NCI-H1694 treated with DMSO at 0.1 percent for 48 hours (cell line): ENCODE results near the gene SMKR1.
"Not testable (repeated sequence)": the region's sequence is repeated elsewhere in the genome, so short reads cannot be mapped to it uniquely, and the experiment has no call there.

ENCODE experiments used
- DNase-seq: peaks from one replicate; lab custom pipeline; 2025; lab: John Stamatoyannopoulos, UW

SMKR1 gene

DNA sequence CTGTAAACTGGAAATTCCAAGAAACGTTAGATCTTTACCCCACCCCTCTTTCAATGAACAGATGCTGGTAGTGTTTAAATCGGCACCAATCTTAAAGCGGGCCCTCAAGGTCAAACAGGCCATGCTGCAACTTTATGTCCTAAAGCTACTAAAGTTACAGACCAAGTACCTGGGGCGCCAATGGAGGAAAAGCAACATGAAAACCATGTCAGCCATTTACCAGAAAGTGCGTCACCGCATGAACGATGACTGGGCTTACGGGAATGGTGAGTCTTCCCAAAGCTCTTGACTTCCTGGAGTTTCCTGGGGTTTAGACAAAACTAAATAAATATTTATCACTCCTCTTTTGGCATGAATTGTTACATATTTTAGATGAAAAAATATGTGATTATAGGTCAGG is 19.6 kb upstream of the SMKR1 start:
- no peak for DNase-seq

DNA sequence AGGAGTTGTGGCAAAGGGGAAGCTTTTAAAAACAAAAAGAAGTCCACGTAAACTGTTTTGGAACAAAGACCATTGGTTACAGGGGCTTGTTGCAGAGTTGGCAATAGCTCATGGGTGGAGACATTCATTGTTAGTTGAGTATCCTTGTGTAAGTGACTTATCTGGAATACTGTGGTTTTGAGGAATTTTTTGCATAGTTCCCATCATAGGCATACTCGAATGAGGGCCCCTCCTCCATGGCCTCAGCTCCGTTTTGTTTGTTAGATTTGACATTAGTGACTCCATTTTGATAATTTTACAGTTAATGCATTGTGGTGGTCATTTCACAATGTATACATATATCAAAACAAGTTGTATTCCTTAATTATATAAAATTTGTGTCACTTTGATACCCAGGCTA is 12.8 kb upstream of the SMKR1 start:
- DNase-seq, result no peak

DNA sequence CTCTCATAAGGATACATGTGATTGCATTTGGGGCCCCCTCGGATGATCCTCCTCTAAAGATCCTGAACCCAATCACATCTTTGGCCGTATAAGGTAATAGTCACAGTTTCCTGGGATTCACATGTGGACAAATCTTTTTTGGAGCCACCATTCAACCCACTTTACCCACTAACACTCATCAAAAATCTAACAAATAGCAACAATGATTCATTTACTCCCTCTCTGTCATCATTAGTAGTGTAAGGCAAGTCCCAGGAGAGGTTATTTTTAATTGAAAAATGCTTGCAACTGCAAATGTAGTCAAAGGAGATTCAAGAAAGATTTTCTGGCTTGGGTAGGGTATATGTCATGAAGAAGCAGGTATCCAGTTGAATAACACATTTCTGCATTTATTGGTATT is 9.9 kb upstream of the SMKR1 start:
- DNase-seq, result no peak

DNA sequence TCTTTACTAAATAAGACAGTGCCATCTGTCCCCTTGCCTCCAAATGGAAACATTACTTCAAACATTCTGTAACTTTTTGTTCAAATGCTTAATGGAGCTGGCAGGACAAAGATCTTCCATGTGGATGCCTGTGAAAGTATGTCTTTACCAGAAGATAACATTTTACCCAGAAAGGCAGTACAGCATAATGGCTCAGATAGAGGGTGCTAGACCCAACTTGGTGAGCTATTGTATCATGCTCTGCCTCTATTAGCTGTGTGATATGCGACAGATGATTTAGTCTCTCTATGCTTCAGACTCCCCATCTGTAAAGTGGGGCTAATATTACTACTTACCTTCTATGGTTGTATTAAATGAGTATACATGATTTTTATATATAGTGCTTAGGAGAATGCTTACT is 8.8 kb upstream of the SMKR1 start:
- no peak for DNase-seq

DNA sequence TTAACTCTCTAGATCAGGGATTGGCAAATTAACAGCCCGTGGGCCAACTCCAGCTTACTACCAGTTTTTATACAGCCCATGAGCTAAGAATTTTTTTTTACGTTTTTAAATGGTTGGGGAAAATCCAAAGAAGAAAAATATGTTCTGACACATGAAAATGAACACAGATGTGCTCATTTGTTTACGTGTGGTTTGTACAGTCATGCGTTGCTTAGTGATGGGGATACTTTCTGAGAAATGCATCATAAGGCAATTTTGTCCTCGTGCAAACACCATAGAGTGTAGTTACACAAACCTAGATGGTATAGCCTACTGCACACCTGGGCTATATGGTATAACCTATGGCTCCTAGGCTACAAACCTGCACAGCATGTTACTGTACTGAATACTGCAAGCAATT is 8.3 kb upstream of the SMKR1 start:
- no peak for DNase-seq

DNA sequence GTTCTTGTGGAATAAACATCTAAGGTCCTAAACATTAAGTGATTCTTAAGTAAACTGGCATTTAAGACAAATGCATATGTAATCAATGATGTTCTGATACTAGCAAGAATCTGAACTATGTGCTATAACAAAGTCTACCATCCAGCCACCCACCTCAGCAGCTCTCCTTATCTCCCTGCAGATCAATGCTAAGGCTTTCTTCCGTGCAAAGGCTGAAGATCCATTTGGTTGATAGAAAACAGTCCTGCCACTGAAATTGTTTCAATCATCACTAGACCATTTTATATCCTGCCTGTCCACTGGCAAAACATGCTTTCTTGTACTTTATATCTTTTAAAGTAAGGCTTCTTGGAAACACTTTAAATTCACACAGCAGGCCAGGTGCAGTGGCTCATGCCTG is 6.3 kb upstream of the SMKR1 start:
- no peak for DNase-seq

DNA sequence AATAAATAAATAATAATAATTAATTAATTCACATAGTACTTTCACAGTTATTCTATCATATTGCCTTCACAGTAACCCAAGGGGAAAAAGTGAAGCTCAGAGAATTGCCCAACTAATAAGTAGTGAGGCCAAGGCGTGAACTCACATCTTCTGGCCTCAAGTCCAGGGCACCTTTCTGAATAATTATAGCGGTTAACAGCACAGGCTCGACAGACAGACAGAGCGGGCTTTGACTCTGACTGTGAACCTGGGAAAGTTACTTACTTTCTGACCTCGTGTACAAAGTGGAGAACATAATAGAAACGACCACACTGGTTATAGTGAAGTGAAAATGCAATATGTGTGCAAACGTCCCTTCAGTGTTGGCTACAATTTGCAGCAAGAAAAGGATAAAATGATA is 5.7 kb upstream of the SMKR1 start:
- no peak for DNase-seq

DNA sequence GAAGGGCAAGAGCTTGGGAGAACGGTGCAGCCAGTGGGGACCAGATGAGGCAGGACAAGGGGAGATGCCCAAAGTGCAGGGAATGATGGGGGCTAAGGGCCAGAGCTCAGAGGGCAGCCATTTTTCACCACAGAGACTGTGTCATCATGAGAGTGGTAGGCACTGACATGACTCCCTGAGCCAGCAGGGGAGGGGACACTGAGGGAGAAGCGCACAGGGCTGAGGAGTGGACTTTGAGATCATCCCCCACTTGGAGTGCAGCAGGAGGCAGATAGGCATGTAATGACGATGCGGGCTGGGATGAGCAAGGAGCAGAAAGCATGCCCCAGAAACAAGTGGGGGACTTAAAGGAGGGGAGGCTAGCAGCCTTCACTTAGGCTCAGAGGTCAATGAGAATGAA is 5.2 kb upstream of the SMKR1 start:
- DNase-seq, result no peak

DNA sequence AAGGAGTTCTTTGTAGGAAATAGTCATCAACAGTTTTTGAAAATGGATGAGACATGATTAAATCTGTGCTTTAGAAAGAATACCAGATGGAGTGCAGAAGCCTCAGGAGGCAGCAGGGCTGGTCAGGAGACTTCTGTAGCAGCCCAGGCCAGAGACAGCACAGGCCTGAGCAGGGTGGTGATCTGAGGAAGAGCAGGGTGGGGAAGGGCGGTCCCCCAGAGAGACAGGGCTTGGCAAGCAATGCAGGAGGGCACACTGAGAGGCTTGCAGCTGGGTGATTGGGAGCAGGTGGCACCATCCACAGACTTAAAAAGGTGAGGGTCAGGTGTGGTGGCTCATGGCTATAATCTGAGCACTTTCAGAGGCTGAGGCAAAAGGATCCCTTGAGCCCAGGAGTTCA is 4.3 kb upstream of the SMKR1 start:
- DNase-seq, result no peak

DNA sequence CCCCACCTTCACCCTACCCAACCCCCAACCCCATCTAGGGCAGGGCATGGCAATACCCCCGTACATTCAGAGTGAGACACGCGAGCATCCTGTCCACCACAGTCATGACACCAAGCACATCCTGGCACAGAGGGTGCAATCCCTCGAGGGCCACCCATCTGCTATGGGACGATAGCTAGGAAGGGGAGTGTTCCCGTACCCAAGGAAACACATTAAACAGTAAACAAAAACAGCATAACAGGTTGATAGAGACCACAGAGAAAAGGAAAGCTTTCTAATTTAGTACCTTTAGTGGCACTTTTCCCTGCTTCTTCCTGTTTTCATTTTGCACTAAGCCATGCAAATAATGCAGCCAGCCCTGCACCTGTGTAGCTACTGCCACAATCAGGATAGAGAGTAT is 2.3 kb upstream of the SMKR1 start:
- no peak for DNase-seq

DNA sequence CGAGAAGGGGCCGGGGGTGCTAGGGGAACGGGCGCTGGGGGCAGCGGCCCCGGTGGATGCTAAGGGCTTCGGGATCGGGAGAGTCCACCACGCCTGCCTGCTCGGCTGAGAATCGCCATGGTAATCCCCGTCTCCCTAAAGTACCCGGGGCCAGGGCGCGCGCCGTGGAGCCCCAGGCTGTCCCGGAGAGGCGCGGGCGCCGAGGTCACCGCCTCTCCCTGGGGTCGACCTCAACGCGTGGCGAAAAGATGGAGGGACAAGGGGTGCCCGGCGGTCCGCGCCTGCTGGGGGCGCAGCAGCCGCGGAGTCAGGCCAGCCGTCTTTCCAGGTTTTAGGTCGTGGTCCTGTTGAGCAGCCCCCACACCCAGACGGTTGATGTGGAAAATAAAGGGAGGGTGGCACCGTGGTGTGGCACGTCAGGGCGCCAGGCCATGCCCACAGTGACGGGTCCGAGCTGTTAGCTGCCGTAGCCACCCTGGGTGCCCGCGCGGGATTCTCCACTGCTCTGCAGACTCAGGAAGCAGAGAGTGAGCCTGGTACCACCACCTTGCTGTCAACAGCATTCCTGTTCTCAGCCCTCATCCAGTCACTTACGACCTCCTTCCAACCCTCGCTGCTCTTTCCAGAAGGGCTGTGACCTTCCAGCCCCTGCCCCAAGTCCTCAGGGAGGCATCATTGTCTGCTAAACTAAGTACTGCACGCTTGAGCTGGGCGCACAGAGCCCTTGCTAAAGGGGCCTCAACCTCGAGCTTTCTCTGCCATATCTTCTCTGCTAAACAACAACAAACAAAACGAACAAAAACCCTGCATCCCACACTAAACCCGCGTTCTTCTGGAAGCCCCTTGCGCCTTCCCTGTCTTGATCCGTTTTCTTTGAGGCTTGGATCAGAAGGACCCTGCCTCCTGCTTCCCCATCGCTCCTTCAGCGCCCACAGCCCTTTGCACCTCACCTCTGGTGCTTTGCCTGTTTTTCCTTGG is 666 bp downstream of the SMKR1 start:
- DNase-seq, result no peak

DNA sequence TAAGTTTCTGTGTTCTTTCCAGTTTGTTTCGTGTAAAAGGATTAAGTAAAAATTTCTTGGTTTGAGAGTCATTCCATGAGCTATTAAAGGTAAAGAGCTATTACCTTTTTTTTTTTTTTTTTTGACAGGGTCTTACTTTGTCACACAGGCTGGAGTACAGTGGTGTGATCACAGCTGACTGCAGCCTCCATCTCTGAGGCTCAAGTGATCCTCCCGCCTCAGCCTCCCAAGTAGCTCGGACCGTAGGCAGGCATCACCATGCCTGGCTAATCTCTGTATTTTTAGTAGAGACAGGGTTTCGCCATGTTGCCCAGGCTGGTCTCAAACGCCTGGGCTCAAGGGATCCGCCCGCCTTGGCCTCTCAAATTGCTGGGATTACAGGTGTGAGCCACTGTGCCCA is 1.4 kb downstream of the SMKR1 start:
- no peak for DNase-seq

DNA sequence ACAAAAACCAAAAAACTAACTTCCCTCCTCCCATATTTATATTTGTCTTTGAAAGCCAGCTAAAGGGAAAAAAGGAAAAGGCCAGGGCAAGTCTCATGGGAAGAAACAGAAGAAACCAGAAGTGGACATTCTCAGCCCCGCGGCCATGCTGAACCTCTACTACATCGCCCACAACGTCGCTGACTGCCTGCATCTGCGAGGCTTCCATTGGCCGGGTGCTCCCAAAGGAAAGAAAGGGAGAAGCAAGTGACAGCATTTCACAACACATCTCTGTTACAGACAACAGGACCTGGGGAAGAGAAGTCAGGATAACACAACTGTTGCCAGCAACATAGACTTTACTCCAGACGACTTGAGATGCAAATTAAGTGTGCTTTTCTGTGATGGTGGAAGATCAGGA is 9.9 kb downstream of the SMKR1 start:
- no peak for DNase-seq

DNA sequence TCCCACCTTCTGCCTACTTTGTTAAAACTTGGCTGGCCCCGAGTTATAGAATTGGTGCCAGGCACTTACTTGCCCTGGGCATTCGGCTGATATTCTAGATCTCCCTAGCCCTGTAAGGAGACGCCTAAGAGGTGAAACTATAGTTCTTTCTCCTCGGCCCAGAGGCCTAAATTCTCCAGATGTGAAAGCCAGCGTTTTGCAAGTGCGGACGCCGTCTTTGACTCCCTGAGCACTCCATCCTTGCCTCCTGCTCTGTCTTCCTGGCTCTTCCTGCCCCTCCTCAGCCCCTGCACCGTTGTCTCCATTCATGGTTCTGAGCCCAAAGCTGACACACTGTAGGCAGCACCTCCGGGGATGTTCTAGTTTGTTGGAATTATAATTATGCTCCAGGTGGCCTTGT is 11.2 kb downstream of the SMKR1 start:
- DNase-seq, result no peak

DNA sequence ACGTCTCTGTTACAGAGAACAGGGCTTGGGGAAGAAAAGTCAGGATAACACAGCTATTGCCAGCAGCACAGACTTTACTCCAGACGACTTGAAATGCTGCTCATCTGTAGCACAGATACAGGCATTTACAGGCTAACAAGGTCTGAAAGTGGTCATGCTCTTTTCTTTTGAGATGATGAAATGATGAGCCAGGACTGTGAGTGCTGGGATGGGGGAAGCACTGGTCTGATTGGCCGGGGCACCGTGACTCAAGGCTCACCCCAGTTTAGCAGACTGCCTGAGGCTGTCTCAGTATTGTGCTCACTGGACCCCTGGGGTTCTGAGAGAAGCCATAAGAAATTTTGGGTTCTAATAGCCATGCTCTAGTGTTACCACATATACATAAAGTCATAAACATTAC is 12.4 kb downstream of the SMKR1 start:
- no peak for DNase-seq

DNA sequence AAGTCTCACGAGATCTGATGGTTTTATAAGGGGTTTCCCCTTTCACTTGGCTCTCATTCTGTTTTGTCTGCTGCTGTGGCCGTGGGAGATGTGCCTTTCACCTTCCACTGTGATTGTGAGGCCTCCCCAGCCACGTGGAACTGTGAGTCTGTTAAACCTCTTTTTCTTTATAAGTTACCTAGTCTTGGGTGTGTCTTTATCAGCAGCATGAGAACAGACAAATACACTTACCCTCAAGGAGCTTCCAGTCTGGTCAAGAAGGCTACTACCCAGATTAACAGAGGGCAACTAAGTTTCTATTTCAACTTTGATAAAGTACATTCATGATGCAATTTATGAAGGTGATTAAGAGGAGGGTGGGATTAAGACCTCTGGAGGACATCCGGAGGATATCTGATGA is 13.1 kb downstream of the SMKR1 start:
- DNase-seq, result no peak

DNA sequence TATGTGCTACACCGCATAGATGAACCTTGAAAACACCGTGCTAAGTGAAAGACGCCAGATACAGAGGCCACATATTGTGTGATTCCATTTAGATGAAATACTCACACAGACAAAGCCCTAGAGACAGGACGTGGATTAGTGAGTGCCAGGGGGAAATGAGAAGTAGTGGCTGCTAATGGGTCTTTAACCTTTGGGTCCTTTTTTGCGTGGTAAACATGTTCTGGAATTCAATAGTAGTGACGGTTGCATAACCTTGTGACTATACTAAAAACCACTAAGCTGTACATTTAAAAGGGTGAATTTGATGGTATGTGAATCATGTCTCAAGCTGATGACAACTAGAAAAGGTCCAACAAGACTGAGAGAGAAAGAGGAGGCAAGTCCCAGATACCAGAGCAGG is 15.6 kb downstream of the SMKR1 start:
- no peak for DNase-seq

DNA sequence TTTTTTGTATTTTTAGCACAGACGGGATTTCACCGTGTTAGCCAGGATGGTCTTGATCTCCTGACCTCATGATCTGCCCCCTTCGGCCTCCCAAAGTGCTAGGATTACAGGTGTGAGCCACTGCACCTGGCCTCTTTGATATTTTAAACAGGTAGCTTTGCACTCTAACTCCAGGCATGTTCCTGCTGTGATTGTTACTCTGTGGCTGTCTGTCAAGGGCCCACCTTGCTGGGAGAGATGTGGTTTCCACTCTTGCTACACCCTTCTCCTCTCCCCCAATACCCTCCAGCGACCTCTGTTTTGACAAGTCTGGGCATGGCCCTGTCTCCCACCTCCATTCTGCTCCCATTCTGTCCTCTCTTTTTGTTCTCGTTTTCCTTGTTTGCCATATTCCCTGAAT is 17.1 kb downstream of the SMKR1 start:
- DNase-seq, result no peak

DNA sequence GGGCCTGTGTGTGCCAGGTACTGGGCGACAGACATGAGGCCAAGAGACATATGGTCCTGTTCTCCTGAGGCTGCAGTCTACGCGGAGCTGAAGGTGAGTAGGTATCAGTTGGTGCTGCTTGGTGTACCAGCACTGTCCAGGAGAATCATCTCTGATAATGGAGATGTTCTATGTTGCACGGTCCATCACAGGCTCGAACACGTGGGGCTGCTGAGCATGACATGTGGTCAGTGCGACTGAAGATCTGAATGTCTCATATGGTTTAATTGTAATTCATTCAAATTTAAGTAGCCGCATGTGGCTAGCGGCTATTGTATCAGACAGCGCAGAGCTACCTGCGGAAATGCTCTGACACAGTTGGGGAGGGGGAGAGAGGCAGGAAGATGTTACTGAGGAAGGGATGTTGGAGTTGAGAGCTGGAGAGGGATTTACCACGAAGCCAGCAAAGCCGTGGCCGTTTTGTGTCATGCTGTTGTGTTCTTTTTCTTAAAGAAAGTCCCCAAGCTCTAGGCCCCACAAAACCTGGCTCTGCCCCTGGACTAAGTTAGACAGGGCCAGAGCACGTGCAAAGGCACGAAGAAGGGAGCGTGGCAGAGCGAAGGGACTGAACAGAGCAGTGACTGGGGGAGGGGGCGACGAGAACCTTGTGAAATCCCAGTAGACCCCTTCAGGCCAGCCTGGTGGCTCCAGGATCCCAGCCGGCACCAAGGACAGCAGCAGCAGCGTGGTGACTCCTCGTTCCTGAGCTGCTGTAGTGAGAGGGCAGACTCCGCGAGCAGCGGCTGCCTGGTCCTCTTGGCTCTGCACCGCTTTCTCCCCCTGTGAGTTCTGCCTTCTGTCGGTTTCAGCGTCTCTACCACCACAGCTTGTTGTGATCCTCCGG is 20.0 kb downstream of the SMKR1 start:
- no peak for DNase-seq

DNA sequence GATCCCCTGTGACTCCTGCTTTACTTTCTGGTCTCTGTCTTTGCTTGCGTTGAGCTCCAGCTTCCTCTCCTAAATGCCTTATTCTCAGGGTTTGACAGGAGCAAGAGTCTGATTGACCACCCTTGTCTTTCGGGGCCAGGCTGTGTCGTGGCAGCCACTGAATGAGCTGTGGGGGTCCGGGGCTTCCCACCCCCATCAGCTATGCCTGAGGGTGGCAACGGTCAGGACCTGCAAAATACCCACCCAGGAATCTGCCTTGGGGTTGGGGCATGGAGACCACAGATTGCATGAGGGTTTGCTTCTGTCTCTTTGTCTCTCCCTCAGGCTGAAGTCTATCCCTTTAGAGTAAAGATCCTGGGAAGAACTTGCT is 20.6 kb downstream of the SMKR1 start:
- no peak for DNase-seq

DNA sequence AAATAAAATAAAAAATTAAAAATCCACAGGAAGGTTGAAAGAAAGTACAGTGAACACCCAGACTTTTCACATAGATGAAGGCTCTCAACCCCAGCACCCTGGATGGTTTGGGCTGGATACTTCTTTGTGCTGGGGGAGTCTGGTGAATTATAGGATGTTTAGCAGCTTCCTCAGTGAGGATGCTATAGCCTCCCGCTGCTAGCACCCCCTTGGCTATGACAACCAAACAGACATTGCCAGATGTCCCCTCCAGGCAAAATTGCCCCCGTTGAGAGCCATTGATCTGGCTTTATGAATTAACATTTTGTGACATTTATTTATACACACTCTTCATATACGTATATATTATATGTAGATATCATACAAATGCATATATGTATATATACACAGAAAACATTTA is 21.6 kb downstream of the SMKR1 start:
- no peak for DNase-seq

DNA sequence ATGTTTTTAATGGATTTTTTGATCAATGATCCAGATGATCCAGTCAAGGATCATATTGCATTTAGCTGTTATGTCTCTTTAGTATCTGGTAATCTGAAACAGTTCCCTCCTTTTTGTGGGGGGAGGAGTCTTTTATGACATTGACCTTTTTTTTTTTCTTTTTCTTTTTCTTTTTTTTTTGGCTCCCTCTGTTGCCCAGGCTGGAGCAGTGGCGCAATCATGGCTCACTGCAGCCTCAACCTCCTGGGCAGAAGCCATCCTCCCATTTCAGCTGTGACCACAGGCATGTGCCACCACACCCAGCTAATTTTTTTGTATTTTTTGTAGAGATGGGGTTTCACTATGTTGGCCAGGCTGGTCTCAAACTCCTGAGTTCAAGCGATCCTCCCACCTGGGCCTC is 22.1 kb downstream of the SMKR1 start:
- not testable (repeated sequence) for DNase-seq

DNA sequence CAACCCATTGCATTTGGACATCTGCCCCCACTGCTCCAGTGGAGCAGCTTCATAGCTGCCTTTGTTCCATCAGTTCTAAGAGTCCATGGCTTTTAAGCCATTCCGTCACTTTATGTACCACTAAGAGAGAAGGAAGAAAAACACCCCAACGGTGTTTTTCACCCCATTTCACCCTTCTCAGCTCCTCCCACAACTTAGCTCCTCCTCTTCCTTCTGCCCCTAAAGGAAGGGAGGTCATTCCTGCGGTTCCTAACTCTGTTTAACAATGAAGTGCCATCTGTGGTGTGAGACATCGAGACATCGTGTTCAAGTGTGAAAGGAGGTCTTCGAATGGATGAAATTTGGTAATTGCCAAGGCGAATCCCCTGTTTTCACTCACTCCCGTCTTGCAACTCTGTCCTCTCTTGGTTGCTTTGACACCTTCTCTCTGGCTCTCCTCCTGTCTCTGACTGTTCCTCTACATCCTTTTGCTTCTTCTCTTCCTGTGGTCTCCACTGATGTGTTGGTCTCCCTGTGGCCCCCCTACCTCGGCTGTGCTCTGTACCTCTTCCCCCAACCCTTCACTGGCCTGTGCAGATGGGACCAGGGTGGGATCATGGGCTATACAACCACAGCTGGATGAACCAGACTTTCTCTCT is 23.0 kb downstream of the SMKR1 start:
- no peak for DNase-seq
